HEK293T (cell line): ENCODE data around the gene PPT2.

Experiments used
- FOXK2 ChIP-seq: fragments of 450-650 bp; IDR thresholded peaks from 2 replicates; pipeline ENCODE4 v1.6.1; 2016; ENCODE audit warnings: mild to moderate bottlenecking
- NFRKB ChIP-seq: fragments of 450-650 bp; IDR thresholded peaks from 2 replicates; pipeline ENCODE4 v1.6.1; 2016; ENCODE audit warnings: mild to moderate bottlenecking, moderate library complexity
- SP1 ChIP-seq: fragments of 450-650 bp; IDR thresholded peaks from 2 replicates; pipeline ENCODE4 v1.6.1; 2017

GRCh38 chr6:32190054-32190851, 36.3 kb downstream of the PPT2 start, which contains the start of gene PBX2:
- TF ChIP-seq SP1 (no peak), FOXK2 (no peak), NFRKB (no peak)
